NCI-H2171 treated with DMSO at 0.1 percent for 48 hours (cell line): Measurements from ENCODE around the gene PIAS1.
"Not testable (repeated sequence)": the region's sequence is repeated elsewhere in the genome, so short reads cannot be mapped to it uniquely, and the experiment has no call there.

ENCODE experiments used
- DNase-seq: peaks from one replicate; lab custom pipeline; 2025; lab: John Stamatoyannopoulos, UW

The PIAS1 gene

GRCh38 chr15:68124700-68125099 lies 70.6 kb downstream of the PIAS1 start:
- no peak for DNase-seq

- DNase-seq = no peak
Measured at GRCh38 chr15:68126396-68126795, 72.3 kb downstream of the PIAS1 start.

GRCh38 chr15:68129072-68129471 lies 75.0 kb downstream of the PIAS1 start:
- DNase-seq = no peak

- DNase-seq = no peak
Measured at GRCh38 chr15:68130851-68131250, 76.7 kb downstream of the PIAS1 start.

- DNase-seq = no peak
Measured at GRCh38 chr15:68137096-68137495, 83.0 kb downstream of the PIAS1 start.

- DNase-seq = no peak
Measured at GRCh38 chr15:68143129-68143528, 89.0 kb downstream of the PIAS1 start.

- DNase-seq = no peak
Measured at GRCh38 chr15:68143785-68144184, 89.7 kb downstream of the PIAS1 start.

DNA sequence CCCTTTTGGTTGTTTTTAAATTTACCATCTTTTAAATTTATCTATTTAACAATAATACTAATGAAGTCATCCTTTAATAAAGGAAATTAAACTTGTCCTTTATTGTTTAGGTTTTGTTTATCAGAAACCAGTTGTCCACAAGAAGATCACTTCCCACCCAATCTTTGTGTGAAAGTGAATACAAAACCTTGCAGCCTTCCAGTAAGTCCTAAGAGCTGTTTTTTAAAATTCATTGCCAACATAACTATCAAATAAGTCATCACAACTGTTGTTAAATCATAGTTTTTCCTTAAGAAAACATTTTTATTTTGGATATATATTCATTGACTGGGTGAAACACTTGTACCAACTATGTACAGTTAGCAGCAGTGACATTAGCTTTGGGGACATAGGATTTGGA lies 91.6 kb downstream of the PIAS1 start:
- no peak for DNase-seq

- no peak for DNase-seq
Measured at GRCh38 chr15:68148039-68148438, 93.9 kb downstream of the PIAS1 start.

DNA sequence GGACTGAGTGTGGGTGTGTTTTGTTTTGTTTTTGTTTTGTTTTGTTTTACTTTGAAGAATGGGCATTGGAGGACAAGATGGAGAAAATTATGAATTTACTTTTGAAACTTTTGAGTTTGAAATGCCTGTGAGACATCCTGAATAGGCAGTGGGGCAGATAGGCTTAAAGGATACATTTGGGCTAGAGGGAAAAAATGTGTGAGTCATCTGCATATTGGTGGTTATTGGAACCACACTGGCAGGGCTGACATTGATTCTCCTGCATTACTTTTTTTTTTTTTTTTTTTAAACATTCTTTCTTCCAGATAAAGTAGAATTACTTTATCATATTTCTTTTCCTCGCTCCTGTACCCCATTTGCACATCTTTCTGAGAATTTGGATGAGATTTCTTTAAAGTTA lies 94.9 kb downstream of the PIAS1 start:
- DNase-seq = no peak

DNA sequence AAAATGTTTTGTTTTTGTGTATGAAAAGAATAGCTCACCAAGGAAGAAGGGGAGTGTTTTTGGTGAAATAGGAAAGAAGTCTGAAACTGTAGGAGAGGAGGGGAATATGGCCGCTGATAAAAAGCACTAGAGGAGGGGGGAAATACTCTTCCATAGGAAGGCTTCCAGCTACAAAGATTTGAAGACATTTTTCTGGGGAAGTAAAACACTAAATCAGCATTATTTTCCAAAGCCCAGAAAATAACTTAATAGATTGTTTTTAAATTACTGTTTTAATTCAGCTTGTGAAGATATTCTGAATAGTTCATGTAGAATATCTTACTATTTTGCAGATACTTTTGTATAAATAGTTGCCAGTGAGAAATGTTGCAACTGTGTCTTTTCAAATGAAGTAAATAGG lies 96.1 kb downstream of the PIAS1 start:
- DNase-seq = no peak

DNA sequence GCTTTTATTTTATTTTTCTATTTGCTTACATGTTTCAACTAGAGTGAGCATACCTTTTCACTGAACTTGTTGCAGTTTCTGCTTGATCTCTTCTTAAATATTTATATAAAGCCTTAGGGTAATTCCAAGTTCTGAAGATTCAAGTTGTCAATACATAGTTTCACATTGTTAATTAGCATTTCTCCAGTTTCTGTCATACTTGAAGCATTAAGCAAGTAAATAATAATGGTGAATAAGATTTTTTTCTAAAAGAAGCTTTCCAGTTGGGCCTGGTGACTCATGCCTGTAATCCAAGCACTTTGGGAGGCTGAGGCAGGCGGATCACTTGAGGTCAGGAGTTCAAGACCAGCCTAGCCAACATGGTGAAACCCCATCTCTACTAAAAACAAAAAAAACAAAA lies 97.2 kb downstream of the PIAS1 start:
- DNase-seq = no peak

- DNase-seq = no peak
Measured at GRCh38 chr15:68152342-68152741, 98.2 kb downstream of the PIAS1 start.

GRCh38 chr15:68154923-68155559 lies 100.9 kb downstream of the PIAS1 start:
- peak; percentile 43 for DNase-seq

DNA sequence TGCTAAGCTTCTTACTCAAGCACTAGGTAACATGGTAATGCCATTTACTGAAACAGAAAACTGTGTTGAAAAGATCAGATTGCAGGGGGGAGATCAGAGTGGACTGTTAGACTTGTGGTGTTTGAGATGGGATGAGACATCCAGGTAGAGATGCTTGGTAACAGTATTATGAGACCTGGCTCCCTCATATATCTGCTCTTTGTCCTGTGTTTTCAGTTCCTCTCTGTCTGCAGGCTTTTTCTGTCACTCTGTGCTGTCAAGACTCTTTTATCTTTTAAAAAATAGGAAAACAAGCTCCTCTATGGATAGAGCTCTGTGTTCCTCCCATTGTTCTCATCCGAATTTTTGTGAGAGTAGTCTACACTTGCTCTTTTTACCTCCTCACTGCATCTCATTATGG lies 103.0 kb downstream of the PIAS1 start:
- DNase-seq = no peak

GRCh38 chr15:68158046-68158628 lies 104.0 kb downstream of the PIAS1 start:
- DNase-seq = no peak

- no peak for DNase-seq
Measured at GRCh38 chr15:68163191-68163590, 109.1 kb downstream of the PIAS1 start.

- DNase-seq = no peak
Measured at GRCh38 chr15:68166847-68167246, 112.7 kb downstream of the PIAS1 start.

DNA sequence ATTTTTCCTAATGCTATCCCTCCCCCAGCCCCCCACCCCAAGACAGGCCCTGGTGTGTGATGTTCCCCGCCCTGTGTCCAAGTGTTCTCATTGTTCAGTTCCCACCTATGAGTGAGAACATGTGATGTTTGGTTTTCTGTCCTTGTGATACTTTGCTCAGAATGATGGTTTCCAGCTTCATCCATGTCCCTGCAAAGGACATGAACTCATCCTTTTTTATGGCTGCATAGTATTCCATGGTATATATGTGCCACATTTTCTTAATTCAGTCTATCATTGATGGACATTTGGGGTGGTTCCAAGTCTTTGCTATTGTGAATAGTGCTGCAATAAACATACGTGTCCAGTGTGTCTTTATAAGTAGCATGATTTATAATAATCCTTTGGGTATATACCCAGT lies 117.9 kb downstream of the PIAS1 start:
- DNase-seq = not testable (repeated sequence)

DNA sequence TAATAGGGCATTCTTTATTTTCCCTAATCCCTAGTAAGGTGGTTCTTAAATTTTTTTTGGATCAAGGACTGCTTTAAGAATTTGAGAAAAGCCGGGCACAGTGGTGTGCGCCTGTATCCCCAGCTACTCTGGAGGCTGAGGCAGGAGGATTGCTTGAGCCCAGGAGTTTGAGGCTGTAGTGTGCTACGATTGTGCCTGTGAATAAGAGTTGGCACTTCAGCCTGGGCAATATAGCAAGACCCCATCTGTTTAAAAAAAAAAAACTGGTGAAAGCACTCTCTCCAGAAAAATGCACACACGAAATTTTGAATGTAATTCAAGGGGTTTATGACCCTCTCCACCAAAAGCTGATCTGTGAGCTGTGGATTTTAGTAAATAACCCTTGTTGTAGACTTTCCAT lies 119.0 kb downstream of the PIAS1 start:
- DNase-seq = no peak

- DNase-seq = no peak
Measured at GRCh38 chr15:68175526-68175925, 121.4 kb downstream of the PIAS1 start.

GRCh38 chr15:68176601-68177000 lies 122.5 kb downstream of the PIAS1 start:
- no peak for DNase-seq

DNA sequence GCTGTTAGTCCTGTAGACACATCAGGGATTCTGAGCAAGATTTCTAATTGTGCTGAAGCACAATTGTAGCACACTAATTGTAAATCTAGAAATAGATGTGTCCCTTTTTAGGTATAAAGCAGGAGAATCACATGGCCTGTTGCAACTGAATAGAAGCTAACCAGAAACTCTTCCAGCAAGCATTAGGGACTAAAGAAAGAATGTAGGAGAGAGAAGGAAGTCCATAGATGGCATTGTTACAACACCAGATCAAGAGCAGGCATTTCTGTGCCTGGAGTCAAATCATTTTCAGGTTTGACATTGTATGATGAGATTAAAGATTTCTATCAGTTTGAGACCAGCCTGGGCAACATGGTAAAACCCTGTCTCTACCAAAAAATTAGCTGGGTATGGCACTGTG lies 123.6 kb downstream of the PIAS1 start:
- DNase-seq = no peak

DNA sequence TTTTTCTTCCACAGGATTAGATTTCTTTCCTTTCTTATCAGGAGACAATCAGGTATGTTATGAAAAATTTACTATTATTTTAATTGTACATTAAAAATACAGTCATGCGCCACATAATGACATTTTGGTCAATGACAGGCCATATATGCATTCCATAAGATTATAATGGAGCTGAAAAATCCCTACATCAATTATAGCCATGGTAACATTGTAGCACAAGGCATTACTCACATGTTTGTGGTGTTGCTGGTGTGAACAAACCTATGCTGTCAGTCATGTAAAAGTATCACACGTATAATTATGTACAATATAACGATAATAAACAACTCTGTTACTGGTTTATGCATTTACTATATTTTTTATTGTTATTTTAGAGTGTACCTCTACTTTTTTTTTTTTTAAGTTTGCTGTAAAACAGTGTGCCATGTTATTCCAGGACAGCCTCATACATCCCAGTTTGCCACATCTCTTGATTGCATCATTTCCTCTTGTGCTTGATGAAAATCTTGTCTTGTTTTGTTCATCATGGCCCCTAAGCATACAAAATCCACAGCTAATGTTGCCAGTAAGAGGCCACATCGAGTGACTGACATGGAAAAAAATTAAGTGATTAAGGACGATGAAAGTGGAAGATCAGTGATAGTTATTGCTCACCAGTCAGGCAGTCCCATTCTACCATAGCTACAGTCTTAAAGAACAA lies 129.7 kb downstream of the PIAS1 start:
- DNase-seq = no peak
